HL-60 (cell line): Measurements from ENCODE around the gene VPS13A.
A peak's percentile ranks its signal among the peaks of the same experiment; 100 is the strongest.

Experiments
- DNase-seq, 2 experiments: peaks; one replicate each; pipeline ENCODE4 v3.0.0-alpha.2; 2010 to 2020; ENCODE audit warnings: low read depth in 1 of 2, low spot score in 1 of 2
- H3K27ac ChIP-seq: fragments of 250-450 bp; sonication (Bioruptor Pico); replicated peaks from 2 replicates; pipeline ENCODE4 v1.5.1; 2020; ENCODE audit warnings: mild to moderate bottlenecking, moderate library complexity
- H3K27me3 ChIP-seq: fragments of 250-450 bp; sonication (Bioruptor Pico); 2 replicates; pipeline ENCODE4 v1.5.1; 2021; ENCODE audit warnings: mild to moderate bottlenecking, moderate library complexity; ENCODE audit not compliant: insufficient read depth, poor library complexity, severe bottlenecking
- H3K4me3 ChIP-seq: replicated peaks from 2 replicates; pipeline ENCODE4 v1.5.1; 2011; ENCODE audit warnings: mild to moderate bottlenecking, control low read depth, low read length; ENCODE audit not compliant: insufficient read depth
- GABPA ChIP-seq: IDR thresholded peaks from 2 replicates; pipeline ENCODE4 v1.6.1; 2012; ENCODE audit warnings: low read depth
- POLR2AphosphoS5 ChIP-seq: IDR thresholded peaks from 2 replicates; pipeline ENCODE4 v1.6.1; 2012; ENCODE audit warnings: low read depth
- SPI1 ChIP-seq: IDR thresholded peaks from 2 replicates; pipeline ENCODE4 v1.6.1; 2012; ENCODE audit warnings: low read depth, mild to moderate bottlenecking, borderline replicate concordance
- TF ChIP-seq, protein P1 (sequence below): IDR thresholded peaks from 2 replicates; pipeline ENCODE4 v1.6.1; 2012; ENCODE audit warnings: low read depth; ENCODE audit not compliant: insufficient replicate concordance
- TF ChIP-seq, protein P2 (sequence below): IDR thresholded peaks from one replicate; pipeline ENCODE4 v1.5.1; 2011; ENCODE audit warnings: low read length, control low read depth, inconsistent platforms; ENCODE audit not compliant: insufficient read depth

Gene VPS13A

DNA sequence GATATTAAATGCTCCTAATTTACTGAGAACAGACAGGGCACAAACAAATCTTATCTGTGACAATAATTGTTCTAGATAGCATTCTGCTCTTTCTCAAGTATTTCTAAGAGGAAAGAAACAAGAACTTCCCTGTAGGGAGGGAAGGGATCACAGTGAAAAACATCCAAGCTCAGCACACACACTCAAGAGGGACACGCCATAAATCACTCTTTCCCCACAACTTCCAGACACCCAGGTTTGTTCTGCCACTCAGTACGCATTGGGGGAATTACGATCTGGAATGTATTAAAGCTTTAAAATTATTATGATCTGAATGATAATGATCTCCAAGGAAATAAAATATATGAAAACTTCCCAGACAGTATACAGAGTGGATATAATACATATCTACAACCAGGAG, 249.4 kb downstream of the VPS13A start:
- no peaks in the 10 kb centered on the region for H3K27me3 ChIP-seq
- H3K4me3 ChIP-seq = no peak overlapping the region
- no peak for DNase-seq
- H3K27ac ChIP-seq = 0 out of 2 replicates have a peak overlapping the region, but pooled peaks have one; percentile 5
- TF ChIP-seq SPI1 (no peak), POLR2AphosphoS5 (no peak), GABPA (no peak)
- TF ChIP-seq, protein P1, sequence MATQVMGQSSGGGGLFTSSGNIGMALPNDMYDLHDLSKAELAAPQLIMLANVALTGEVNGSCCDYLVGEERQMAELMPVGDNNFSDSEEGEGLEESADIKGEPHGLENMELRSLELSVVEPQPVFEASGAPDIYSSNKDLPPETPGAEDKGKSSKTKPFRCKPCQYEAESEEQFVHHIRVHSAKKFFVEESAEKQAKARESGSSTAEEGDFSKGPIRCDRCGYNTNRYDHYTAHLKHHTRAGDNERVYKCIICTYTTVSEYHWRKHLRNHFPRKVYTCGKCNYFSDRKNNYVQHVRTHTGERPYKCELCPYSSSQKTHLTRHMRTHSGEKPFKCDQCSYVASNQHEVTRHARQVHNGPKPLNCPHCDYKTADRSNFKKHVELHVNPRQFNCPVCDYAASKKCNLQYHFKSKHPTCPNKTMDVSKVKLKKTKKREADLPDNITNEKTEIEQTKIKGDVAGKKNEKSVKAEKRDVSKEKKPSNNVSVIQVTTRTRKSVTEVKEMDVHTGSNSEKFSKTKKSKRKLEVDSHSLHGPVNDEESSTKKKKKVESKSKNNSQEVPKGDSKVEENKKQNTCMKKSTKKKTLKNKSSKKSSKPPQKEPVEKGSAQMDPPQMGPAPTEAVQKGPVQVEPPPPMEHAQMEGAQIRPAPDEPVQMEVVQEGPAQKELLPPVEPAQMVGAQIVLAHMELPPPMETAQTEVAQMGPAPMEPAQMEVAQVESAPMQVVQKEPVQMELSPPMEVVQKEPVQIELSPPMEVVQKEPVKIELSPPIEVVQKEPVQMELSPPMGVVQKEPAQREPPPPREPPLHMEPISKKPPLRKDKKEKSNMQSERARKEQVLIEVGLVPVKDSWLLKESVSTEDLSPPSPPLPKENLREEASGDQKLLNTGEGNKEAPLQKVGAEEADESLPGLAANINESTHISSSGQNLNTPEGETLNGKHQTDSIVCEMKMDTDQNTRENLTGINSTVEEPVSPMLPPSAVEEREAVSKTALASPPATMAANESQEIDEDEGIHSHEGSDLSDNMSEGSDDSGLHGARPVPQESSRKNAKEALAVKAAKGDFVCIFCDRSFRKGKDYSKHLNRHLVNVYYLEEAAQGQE = no peak
- TF ChIP-seq, protein P2, sequence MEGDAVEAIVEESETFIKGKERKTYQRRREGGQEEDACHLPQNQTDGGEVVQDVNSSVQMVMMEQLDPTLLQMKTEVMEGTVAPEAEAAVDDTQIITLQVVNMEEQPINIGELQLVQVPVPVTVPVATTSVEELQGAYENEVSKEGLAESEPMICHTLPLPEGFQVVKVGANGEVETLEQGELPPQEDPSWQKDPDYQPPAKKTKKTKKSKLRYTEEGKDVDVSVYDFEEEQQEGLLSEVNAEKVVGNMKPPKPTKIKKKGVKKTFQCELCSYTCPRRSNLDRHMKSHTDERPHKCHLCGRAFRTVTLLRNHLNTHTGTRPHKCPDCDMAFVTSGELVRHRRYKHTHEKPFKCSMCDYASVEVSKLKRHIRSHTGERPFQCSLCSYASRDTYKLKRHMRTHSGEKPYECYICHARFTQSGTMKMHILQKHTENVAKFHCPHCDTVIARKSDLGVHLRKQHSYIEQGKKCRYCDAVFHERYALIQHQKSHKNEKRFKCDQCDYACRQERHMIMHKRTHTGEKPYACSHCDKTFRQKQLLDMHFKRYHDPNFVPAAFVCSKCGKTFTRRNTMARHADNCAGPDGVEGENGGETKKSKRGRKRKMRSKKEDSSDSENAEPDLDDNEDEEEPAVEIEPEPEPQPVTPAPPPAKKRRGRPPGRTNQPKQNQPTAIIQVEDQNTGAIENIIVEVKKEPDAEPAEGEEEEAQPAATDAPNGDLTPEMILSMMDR = no peak

DNA sequence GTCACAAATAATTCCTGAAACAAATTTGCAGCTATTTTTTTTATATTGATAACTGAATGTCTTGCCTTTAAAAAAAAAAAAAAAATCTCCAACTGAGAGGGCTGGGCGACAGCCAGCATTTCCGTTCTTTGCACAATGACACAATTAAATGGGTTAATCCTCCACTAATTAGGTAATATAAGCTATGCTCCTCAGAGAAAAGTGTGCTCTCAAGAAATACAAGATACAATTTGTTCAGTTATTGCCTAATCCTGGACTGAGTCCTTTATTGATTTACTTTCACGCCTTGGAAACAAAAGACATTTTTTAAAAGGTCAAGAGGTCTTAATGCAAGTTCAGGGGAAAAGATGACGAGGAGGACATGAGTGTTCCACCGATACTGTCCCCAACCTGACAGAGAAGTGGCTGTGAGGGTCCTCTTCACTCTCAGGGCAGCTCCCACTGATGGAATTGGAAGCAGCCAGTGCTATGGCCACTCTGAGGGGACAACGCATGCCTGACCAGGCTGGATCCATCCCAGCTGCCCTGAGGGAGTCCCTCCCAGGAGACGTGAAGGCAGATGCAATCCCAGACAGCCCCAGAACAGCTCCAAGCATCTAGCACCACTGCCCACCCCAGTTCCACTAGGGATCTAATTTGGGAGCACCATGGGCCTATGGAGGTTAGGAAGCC, 250.1 kb downstream of the VPS13A start:
- Histone ChIP-seq H3K4me3 (no peak overlapping the region), H3K27me3 (no peaks in the 10 kb centered on the region), H3K27ac (no peak overlapping the region)
- TF ChIP-seq GABPA (no peak), POLR2AphosphoS5 (no peak), SPI1 (no peak)
- TF ChIP-seq, protein P2 = no peak
- TF ChIP-seq, protein P1 = no peak
- no peak for DNase-seq

DNA sequence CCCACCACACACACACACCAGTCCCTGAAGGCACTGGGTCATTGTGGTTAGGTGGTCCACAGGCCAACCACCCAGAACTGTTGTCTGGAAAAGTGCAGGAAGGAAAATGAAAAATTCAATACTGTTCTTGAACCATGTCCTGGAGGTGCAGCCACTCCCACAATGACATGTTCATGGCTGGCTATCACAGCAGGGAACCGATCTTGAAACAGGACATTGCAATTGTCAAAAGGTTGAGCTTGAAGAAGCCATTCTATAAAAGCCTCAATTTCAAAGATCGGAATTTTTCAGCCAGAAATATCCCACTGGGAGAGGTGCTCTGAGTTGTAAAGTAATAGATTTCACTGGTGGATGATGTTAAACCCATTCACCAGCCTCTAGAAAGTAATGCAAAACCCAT, 252.6 kb downstream of the VPS13A start:
- no peak for DNase-seq
- TF ChIP-seq SPI1 (no peak), GABPA (no peak), POLR2AphosphoS5 (no peak)
- TF ChIP-seq, protein P2 = no peak
- TF ChIP-seq, protein P1 = no peak

More for the DNA sequence above, 252.6 kb downstream of the VPS13A start:
- H3K27ac ChIP-seq = no peak overlapping the region
- no peak overlapping the region for H3K4me3 ChIP-seq
- no peaks in the 10 kb centered on the region for H3K27me3 ChIP-seq
